ENCODE measurements around the gene FSTL4. TPM values are rescaled to one million over a fixed set of nuclear protein-coding genes. Genes with fewer than 3 reads are reported as not detected.

Gene FSTL4
- total RNA-seq, 1 donor from 2014 or later = 59.8 TPM

DNA sequence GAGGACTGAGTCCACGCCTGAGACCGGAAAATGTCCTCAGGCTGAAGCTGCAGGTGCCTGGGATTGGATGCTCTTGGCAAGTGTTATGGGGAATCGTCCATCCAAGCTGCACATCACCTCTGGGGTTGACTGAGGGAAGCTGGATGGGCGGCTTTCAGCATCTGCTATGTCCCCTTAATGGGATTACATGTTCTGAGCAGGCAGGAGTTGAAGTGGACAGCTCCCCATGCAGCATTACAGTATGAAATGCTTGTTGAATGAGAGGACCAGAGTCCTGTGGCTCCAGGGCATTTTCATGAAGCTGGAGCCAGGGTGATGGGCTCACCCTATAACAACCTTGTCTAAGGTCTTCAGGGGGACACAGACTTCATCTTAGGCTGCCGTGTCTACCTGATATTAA lies 289.6 kb downstream of the FSTL4 start:
- DNase-seq (ENCODE audit: low spot score) = no peak

GRCh38 chr5:133321833-133322420 lies 290.4 kb downstream of the FSTL4 start:
- no peak for DNase-seq (ENCODE audit: low spot score)

DNA sequence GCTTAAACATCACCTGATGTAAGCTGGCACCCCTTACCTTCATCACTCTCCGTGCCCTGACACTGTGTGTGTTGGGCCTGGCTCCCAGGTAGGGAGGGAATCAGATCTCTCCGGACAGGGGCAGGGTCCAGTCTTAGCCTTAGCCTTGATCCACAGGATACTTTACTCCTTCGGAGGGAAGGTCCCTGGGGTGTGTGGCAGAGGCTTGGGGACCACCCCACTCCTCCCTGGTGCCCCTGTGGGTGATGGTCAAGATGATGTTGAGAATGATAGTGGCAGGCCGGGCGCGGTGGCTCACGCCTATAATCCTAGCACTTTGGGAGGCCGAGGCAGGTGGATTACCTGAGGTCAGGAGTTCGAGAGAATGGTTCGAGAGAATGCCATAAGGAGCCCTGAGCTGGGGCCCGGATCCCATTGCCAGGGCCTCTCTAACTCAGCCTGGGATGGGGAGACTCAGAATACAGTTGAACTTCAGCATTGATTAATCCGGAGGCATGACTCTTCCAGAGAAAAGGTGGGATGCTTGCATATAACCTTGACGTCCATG lies 291.0 kb downstream of the FSTL4 start:
- no peak for DNase-seq (ENCODE audit: low spot score)

- DNase-seq (ENCODE audit: low spot score) = no peak
Observed at GRCh38 chr5:133319905-133320520, 292.3 kb downstream of the FSTL4 start.

GRCh38 chr5:133319244-133319643 lies 293.1 kb downstream of the FSTL4 start:
- DNase-seq (ENCODE audit: low spot score) = no peak

DNA sequence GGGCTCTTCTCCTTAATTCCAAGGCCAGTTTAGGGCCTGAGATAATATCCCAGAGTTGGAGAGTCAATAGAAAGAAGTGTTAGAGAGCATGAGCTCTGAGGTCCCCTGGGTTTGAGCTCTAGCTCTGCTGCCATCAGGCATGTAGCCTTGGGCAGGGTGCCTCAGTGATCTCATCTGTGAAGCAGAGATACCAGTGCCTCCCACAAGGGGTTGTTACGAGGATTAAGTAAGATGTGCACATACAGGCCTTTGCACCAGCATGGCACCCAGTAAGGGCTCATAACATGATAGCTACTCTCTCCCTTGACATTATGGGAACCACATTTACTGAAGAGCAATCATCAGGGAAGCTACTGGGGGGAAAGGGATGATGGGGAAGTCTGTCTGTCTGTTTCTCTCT lies 294.8 kb downstream of the FSTL4 start:
- DNase-seq (ENCODE audit: low spot score) = no peak

GRCh38 chr5:133316346-133317343 lies 295.7 kb downstream of the FSTL4 start:
- no peak for DNase-seq (ENCODE audit: low spot score)

DNA sequence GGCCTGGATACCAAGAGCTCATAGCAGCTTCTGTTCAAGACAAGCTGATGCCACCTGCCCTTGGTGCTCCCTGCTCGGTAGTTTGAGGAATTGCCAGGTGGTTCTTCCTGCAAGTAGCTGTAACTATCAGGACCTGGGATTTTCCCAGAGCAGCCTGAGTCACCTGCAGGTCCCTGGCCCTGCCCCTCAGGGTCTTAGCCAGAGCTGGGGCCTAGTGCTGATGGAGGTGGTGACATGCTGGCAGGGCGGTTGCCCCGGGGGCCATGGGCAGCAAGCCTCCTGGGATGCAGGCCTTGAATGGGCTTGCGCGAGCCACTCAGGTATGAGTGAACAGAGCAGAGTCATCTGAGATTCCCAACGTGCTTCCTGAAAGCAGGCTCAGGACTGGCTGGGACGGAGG lies 298.3 kb downstream of the FSTL4 start:
- DNase-seq (ENCODE audit: low spot score) = no peak

GRCh38 chr5:133311176-133311575 lies 301.2 kb downstream of the FSTL4 start:
- no peak for DNase-seq (ENCODE audit: low spot score)

- no peak for DNase-seq (ENCODE audit: low spot score)
Observed at GRCh38 chr5:133309984-133310621, 302.2 kb downstream of the FSTL4 start.

DNA sequence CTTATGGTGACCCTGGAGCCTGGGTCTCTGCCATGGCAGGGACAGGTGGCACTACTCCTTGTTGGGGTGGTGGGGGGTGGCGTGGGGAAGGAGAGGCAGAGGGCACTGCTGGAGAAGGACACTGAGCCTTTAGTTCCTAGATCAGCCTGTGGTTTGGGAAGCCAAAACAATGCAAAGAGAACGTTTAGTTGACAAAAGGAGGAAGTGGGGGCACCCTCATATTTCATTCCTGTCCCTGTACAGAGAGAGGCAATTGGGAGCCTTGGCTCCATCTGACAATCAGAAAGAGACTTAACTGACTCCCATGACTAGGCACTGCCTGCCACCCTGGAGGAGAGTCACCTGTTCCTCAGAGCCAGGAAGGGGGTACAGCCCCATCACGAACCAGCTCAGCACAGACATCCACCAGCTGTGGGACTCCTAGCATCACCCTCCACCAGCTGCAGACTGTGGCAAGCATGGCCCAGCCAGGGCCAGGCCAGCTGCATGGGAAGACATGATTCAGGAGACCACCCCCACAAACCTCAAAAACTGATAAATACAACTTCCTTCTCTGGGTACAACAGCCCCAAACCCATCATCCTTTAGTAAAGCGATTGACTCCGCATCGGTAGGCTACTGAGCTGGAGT lies 303.1 kb downstream of the FSTL4 start:
- DNase-seq (ENCODE audit: low spot score) = no peak

GRCh38 chr5:133307275-133307674 lies 305.1 kb downstream of the FSTL4 start:
- DNase-seq (ENCODE audit: low spot score) = no peak

GRCh38 chr5:133304707-133305216 lies 307.6 kb downstream of the FSTL4 start:
- no peak for DNase-seq (ENCODE audit: low spot score)

GRCh38 chr5:133304178-133304577 lies 308.2 kb downstream of the FSTL4 start:
- DNase-seq (ENCODE audit: low spot score) = no peak

DNA sequence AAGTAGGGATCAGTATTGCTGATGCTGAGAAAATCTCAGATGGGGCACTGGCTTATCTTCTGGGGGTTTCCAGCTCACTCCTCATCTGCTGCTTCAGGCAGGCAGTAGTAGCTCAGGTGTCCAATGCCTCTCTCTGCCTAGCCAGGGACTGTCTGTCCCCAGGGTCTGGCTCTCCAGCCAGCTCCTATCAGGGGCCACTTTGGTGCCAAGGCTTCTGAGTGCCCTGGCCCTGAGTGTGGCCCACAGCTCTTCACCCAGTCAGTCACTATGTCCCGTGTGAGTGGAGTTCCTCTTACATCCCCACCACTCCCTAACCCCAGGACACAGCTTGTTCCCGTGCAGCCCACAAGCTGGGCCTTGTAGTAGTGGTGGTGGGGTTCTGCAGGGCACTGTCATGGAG lies 309.0 kb downstream of the FSTL4 start:
- no peak for DNase-seq (ENCODE audit: low spot score)

DNA sequence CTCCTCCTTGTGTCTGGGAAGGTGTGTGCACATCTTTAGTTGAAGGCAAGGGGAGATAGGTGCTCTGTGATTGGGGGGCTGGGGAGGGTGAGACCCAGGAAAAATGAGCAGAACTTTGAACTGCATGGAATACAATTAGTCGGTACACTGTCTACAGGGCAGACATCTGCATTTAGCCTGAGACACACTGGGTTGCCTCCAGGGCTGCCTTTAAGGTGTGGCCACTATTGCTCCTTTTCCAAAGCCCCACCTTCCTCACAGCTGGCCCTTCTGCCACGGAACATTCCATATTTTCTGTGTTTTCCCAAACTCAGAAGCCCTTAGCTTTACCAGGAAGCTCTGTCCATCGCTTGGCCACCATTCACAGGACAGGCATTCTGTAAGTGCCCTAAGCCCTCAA lies 312.6 kb downstream of the FSTL4 start:
- DNase-seq (ENCODE audit: low spot score) = no peak

DNA sequence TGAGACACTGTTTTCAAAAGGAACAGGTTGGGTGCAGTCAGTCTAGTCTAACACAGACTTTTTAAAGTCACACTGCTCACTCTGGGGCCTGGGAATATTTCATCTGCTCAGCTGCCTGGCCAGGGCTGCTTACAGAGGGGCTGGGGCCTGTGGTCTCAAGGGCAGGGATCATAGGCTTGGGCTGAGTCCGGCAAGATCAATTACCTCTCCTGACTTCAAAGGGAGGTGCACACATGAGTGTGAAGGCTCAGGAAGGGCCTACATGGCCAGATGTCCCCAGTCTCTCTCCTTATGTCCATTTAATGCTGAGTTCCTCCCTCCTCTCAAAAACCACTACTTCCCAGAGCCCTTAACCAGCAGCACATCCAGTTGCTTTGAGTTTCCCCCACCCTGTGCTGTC lies 313.3 kb downstream of the FSTL4 start:
- no peak for DNase-seq (ENCODE audit: low spot score)

DNA sequence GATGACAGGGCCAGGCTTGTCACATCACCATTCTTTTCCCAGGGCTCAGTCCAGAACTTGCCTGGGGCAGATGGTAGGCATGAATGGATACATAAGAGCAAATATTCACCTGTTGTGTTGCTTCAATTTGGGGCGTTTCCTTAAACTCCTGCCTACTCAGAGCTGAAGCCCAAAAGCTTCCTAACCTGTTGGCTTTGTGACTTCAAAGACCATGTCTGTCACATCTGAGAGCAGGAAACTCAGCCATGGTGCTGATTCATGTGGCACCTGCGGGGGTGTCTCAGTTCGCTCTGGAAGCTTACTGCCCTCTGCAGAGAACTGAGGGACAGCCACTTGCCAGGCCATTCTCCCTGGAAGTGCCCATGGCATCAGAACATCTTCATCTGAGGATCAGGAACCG lies 313.9 kb downstream of the FSTL4 start:
- no peak for DNase-seq (ENCODE audit: low spot score)

DNA sequence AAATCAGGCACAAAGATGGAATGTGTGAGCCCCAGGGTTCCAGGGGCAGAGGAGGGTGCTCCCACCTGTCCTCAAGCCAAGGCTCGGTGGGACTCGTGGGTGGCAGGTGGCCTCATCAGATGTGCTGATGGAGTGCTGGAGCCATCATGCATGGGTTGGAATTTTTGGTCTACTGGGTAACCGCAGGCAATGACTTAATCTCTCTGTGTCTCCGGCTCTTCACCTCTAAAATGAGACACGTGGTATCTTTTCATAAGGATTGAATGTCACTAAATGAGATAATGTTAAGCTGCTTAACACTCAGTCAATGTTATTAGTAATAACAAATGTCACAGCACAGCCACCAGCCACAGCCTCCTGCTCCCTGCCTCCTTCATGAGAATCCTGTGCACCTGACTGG lies 315.0 kb downstream of the FSTL4 start:
- no peak for DNase-seq (ENCODE audit: low spot score)

DNA sequence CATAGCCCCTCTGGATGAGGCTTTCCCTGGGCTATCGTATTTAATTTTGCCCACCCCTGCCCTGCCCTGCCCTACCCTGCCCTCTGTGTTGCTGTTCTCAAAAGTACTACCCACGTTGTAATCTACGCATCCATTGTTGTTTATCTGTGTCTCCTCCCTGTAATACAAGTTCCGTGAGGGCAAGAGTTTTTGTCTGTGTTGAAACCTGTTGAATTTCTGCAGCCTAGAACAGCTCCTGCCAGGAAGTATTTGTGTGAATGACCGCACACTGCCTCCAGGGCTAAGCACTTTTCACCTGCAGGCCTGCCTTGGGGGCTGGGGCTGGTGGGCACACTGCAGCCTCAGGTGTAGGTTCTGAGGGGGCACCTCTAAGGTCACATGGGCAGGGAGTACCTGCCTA lies 315.7 kb downstream of the FSTL4 start:
- DNase-seq (ENCODE audit: low spot score) = no peak

- DNase-seq (ENCODE audit: low spot score) = no peak
Observed at GRCh38 chr5:133295520-133295919, 316.8 kb downstream of the FSTL4 start.

Data from ureter (tissue), 1 donor.